A673 (cell line): ENCODE measurements around the gene IL20.

Experiments used
- EZH2 ChIP-seq: fragments of 200-600 bp; sonication (generic); IDR thresholded peaks from 2 replicates; pipeline ENCODE4 v1.6.1; 2017; ENCODE audit warnings: borderline replicate concordance, low read depth, mild to moderate bottlenecking, mixed read lengths, antibody characterized with exemption, low read length; ENCODE audit not compliant: poor library complexity, severe bottlenecking
- TF ChIP-seq, protein P1 (sequence below): fragments of 300-800, 200-600 bp; sonication (generic); conservative IDR thresholded peaks from 2 replicates; pipeline ENCODE4 v1.5.1; 2017; ENCODE audit warnings: low read depth, mild to moderate bottlenecking, antibody characterized with exemption, low read length, moderate library complexity, mixed read lengths

GRCh38 chr1:206918076-206918475, 52.7 kb downstream of the IL20 start:
- TF ChIP-seq, protein P1, sequence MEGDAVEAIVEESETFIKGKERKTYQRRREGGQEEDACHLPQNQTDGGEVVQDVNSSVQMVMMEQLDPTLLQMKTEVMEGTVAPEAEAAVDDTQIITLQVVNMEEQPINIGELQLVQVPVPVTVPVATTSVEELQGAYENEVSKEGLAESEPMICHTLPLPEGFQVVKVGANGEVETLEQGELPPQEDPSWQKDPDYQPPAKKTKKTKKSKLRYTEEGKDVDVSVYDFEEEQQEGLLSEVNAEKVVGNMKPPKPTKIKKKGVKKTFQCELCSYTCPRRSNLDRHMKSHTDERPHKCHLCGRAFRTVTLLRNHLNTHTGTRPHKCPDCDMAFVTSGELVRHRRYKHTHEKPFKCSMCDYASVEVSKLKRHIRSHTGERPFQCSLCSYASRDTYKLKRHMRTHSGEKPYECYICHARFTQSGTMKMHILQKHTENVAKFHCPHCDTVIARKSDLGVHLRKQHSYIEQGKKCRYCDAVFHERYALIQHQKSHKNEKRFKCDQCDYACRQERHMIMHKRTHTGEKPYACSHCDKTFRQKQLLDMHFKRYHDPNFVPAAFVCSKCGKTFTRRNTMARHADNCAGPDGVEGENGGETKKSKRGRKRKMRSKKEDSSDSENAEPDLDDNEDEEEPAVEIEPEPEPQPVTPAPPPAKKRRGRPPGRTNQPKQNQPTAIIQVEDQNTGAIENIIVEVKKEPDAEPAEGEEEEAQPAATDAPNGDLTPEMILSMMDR, result no peak
- no peak for TF ChIP-seq EZH2
